Melanocyte of skin (primary cell): ENCODE results near the gene MCAT. TPM values are rescaled to one million over a fixed set of nuclear protein-coding genes. Genes with fewer than 3 reads are reported as not detected.

Source experiments
- total RNA-seq, 2 donors: library from RNA; depleted of rRNA; stranded (reverse); fragments of >200 nt; gene quantifications; 2 replicates each; pipeline ENCODE4 v1.2.3, GENCODE V29; 2012

Gene MCAT, protein sequence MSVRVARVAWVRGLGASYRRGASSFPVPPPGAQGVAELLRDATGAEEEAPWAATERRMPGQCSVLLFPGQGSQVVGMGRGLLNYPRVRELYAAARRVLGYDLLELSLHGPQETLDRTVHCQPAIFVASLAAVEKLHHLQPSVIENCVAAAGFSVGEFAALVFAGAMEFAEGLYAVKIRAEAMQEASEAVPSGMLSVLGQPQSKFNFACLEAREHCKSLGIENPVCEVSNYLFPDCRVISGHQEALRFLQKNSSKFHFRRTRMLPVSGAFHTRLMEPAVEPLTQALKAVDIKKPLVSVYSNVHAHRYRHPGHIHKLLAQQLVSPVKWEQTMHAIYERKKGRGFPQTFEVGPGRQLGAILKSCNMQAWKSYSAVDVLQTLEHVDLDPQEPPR
- total RNA-seq = 10 to 100 TPM; 14.1 to 24.0 TPM

DNA sequence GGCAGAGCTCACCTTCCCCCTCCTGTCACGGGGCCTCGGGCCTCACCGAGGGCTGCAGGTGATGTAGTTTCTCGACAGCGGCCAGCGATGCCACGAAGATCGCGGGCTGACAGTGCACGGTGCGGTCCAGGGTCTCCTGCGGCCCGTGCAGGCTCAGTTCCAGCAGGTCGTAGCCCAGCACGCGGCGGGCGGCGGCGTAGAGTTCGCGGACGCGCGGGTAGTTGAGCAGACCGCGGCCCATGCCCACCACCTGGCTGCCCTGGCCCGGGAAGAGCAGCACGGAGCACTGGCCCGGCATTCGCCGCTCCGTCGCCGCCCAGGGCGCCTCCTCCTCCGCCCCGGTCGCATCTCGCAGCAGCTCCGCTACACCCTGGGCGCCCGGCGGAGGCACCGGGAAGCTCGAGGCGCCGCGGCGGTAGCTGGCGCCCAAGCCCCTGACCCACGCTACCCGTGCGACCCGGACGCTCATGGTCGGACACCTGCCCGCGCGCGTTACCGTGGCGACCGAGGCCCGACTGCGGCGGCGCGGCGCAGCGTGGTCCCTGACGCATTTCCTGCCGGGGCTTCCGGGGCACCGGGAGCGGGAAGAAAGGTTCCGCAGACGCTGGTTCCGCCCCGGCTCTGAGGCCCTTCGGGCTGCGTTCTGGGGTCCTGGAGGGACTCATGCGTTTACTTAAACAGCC, at the start of gene MCAT:
Gene MCAT (minus strand): TSS at position 519 of the 683 bp plus-strand sequence. CDS start 50 bp downstream, at position 469.

DNA sequence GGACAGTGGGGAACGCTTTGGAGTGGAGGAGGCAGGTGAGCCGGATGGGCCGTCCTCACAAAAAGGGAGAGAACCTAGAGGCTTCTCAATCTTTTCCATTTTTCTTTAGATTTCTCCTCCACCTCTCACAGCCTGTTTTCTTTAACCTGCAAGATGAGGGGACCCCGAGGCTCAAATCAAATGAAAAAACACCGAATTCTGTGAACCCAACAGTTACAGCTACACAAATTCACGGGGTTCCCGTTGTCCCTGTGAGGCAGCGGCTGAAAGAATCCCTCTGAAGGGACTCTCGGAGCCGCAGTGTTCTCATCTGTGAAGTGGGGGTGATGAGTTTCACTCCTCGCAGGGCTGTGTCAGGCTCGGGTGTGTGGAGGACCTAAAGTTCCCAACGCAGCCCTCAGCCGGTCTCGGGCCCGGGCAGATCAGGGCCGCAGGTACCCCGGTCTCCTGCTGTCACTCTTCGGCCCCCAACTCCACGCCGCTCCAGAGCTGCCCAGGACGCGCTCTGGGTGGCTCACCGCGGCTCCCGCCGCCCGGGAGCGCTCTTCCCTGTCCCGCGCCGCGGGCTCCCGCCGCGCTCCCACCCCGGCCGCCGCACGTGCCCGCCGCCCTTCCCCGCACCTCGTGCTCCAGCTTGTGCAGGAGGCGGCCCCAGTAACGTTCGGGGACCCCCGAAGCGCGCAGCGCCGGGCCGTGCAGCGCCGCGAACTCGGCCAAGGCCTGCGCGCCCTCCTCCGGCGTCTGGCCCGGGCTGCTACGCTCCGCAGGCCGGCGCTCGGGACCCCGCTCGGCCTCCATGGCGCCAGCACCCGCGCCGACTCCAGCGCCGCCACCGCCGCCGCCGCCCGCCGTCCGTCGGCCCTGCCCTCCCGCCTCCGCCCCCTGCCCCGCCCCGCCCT, 43.3 kb upstream of the MCAT start, which contains the start of gene TTLL12:
Gene TTLL12 (minus strand): TSS at position 863 of the 899 bp plus-strand sequence. CDS start 65 bp downstream, at position 798.

DNA sequence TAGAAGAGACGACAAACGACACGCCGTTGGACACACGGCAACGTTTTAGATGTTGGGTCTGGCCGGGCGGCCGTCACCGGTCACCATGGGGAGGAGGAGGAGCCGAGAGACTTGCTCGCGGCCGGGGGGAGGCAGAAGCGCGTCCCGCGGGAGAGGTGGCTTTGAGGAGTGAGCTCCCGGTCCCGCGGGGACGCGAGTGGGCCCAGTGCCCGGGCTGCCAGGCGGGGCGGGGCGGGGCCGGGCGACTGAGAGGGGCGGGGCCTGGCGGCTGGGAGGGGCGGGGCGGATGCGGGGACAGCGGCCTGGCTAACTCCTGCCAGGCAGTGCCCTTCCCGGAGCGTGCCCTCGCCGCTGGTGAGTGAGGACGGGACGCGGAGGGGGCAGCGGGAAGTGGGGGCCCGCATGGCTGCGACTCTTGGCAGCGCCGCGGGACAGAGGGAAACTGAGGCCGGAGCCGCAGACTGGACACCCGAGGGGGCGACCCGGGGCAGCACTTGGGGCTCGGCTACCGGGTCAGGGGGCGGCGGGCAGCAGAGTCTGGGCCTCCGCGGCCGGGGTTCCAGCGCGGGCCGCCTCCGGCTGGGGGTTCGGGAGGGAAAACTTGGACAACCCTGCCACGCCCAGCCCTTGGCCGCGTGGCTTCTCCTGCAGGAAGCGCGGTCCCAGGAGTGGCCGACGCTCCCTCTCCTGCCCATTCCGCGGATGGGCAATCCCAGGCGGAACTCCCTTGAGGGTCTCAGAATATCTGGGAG, 8.2 kb upstream of the MCAT start, which contains the start of gene TSPO:
Gene TSPO (plus strand): TSS at position 309 of the 752 bp plus-strand sequence. CDS start 7,680 bp downstream, outside the sequence.

DNA sequence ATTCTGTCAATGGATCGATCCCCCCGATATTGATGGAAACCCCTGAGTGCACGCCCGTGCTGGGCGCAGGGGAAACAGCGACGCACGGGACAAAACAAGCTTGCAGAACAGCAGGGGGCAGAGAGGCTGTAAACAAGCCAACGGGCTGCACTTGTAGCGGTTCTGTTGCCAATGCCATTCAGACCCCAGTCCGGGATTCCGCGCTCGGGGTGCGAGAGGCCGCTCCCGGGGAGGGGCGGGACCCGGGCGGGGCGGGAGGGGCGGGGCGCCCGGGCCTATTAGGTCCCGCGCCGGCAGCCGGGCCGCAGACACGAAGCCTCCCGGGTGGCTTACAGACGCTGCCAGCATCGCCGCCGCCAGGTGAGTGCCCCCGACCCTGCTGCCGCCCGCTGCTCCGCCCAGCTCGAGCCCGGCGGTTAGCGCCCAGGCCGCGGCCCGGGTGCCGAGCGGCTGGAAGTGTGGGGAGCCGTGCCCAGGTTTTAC, 32.7 kb downstream of the MCAT start, which contains the start of gene BIK:
Gene BIK (plus strand): TSS at position 307 of the 483 bp plus-strand sequence. CDS start 13,273 bp downstream, outside the sequence.

DNA sequence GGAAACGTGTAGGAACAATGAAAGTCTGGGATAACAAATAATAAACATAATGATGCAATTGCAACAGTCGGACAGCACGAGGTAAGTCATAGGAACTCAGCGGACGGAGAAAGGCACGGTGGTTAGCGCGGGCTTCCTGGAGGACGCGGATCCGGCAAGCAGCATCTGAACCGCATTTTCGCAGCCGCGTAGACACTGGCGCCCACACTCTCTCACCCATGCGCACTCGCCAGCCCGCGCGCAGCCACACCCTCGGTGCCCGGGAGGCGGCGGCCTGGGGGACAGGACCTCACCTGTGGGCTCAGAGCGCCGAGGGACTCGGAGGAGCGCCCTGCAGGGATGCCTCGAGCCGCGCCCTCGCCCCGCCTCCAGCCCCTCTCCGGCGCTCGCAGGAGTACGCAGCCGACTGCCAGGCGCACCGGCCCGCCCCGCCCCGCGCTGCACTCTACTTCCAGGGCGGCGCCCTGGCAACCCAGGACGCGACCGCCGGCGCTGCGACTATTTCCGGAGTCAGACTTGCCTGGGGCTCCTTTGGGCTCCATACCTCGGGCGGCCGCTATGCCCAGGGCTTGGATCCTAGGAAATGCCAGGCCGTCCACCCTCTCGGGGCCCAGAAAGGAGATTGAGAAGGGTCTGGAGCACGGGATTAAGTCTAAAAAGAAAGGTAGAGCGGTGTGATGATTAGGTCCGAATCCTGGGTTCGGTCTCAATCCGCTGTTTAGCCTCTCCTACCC, 54.0 kb downstream of the MCAT start, which contains the start of gene TTLL1:
Gene TTLL1 (minus strand): TSS at position 408 of the 734 bp plus-strand sequence. CDS start 13,805 bp downstream, outside the sequence.

Other genes starting within 250 kb of the MCAT start
- gene PACSIN2, start 128.2 kb downstream of the MCAT start, total RNA-seq = 10 to 100 TPM; 54.4 to 78.9 TPM
- 10 to 100 TPM; 12.3 to 15.5 TPM for gene TTLL1, start 54.0 kb downstream of the MCAT start, total RNA-seq
- gene BIK, start 32.6 kb downstream of the MCAT start, total RNA-seq = 1 to 10 TPM in 1 of 2 donors, under 1 TPM in 1; 0.69 to 2.3 TPM
- 100 to 1,000 TPM; 235 to 273 TPM for gene TSPO, start 8.2 kb upstream of the MCAT start, total RNA-seq
- gene TTLL12, start 43.7 kb upstream of the MCAT start, total RNA-seq = 10 to 100 TPM; 47.5 to 61.9 TPM
- gene SCUBE1, start 200.0 kb upstream of the MCAT start, total RNA-seq = under 1 TPM in 1 of 2 donors, not detected in 1; under 0.01 TPM